SHP77 (cell line): ENCODE results near the gene MED29.

Experiments
- DNase-seq, 2 experiments: peaks; one replicate each; lab custom pipeline; 2025; lab: John Stamatoyannopoulos, UW

MED29 gene

DNA sequence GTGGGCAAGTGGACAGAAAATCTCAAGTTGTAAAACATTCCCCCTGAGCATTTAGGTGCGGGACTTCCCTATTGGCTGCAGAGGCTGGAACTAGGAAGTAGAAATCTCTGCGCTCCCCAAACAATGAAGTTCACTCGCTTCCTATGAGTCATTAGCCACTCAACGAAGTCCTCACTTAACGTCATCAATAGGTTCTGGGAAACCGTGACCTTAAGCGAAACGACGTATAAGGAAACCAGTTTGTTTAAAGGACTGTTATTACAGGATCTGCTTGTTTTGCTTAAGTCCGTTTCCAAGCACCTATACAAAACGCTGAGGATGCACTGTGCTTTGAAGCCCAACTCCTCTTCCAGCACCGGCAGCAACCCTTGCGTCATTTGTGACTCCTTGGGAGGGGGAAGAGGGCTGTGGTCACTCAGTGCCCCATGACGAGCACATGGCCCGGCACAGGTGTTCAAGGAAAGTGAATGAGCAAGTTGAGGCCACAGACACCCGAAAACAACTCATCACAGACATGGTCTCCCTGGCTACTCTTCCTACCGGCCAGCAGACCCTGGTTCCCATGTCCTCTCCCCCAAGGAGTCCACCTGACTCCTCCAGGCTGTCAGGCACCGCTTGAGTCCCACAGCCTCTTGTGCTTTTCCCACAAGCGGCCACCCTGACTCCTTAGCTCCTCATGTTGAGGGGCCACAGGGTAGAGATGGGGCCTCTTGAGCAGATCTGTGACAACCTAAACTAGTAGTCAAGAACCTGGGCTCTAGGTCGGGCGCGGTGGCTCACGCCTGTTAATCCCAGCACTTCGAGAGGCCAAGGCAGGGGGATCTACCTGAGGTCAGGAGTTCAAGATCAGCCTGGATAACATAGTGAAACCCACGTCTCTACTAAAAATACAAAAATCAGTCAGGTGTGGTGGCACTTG is 39.8 kb downstream of the MED29 start:
- peak; percentile 77 to 79 for DNase-seq

- DNase-seq = no peak
Observed at GRCh38 chr19:39432677-39433025, 41.5 kb downstream of the MED29 start.

GRCh38 chr19:39433480-39434079 is 42.4 kb downstream of the MED29 start:
- no peak for DNase-seq

GRCh38 chr19:39434123-39435076 is 43.2 kb downstream of the MED29 start:
- no peak for DNase-seq

GRCh38 chr19:39435499-39436349 is 44.5 kb downstream of the MED29 start, which contains the start of gene RPS16:
Gene RPS16, minus strand, starts transcription at chr19:39435949. Its CDS starts 54 bp downstream, at chr19:39435895.
- DNase-seq = peak; percentile 99

DNA sequence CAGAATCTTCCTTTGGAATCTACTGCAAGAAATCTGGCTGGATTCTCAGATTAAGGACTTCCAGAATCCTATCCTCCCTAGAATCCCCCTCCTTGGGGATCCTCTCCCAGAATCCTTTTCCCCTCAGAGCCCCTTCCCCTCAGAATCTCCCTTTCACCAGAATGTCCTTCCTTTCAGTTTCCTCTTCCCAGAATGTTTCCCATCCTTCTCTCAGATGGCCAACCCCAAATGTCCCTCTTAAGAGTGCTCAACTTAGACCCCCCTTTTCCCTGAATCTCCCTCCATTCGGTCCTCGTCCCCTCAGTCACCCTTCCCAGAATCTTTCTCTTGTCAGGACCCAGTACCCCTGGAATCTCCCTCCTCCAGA is 45.2 kb downstream of the MED29 start:
- DNase-seq = no peak

DNA sequence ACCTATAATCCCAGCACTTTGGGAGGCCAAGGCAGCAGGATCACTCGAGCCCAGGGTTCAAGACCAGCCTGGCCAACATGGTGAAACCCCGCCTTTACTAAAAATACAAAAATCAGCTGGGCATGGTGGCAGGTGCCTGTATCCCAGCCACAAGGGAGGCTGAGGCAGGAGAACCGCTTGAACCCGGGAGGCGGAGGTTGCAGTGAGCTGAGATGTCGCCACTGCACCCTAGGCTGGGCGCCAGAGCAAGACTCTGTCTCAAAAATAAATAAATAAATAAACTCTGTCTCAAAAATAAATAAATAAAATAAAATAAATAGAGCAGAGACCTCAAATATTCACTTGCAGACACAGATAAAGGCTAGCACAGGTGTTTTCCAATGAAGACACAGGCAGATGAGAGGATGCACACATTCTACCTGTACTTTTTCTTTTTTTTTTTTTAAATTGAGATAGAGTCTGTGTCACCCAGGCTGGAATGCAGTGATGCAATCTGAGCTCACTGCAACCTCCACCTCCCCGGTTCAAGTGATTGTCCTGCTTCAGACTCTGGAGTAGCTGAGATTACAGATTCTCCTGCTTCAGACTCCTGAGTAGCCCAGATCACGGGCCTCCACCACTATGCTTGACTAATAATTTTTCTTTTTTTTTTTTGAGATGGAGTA is 47.2 kb downstream of the MED29 start:
- DNase-seq = no peak

GRCh38 chr19:39444598-39445195 is 53.5 kb downstream of the MED29 start:
- DNase-seq = no peak

DNA sequence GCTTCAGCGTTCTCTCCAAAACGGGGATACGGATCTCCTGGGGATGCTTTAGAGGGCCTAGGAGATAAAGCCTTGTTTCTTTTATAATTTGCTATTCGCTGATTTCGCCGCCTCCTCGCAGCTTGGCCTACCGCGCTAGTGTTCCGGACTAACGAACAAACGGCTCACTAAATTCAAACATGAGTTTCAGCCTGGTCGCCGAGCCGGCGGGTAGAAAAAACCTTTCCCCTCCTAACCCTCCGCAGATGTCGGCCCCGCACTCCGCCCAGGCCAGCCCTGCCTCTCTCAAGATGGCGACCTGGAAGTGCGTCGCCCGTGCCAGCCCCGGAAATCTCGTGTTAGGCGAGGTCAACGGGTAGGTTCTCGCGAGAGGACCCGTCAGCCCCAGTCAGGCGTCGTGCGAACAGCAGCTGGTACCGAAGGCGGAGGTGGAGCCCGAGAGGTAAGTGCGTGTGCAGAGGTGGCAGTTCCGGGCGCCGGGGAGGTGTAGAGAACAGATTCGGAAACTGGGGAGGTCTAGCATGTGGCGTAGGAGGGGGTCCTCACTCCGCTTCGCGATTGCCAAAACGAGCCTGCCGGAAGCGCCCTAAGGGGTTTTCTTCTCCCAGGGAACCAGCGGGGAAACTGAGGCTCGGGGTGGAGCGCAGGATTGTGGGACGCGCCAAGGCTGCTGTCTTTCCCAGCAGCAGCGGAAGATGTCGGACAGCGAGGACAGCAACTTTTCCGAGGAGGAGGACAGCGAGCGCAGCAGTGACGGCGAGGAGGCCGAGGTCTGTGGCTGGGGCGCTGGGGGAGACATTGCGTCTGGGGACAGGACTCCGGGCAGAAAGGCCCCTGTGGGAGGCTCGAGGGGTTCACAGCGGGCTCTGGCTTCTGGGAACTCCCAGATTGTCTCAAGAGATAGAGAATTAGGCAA is 54.3 kb downstream of the MED29 start, which contains the start of gene SUPT5H:
Gene SUPT5H, plus strand, starts transcription at position 387 of the 916 bp plus-strand sequence. Its CDS starts 309 bp downstream, at position 696.
- peak; percentile 99 to 100 for DNase-seq

DNA sequence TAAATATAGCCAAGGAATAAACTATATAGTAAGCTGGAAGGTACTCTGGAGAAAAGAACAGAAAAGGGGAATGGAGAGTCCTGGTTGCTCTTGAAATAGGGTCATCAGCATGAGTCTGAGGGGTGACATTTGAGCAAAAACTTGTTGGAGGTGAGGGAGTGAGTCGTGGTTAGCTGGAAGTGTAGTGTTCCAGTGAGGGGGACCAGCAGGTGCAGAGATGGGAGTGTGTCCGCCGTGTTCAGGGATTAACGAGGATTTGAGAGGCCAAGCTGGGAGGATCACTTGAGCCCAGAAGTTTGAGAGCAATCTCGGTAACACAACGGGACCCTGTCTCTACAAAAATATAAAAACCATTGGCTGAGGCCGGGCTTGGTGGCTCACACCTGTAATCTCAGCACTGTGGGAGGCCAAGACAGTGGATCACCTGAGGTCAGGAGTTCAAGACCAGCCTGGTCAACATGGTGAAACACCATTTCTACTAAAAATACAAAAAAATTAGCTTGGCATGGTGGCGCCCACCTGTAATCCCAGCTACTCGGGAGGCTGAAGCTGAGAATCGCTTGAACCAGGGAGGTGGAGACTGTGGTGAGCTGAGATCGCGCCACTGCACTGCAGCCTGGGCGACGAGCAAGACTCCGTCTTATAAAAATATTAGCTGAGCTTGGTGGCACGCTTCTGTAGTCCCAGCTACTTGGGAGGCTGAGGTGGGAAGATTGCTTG is 55.3 kb downstream of the MED29 start:
- DNase-seq = no peak

- DNase-seq = no peak
Observed at GRCh38 chr19:39448271-39448670, 57.1 kb downstream of the MED29 start.

DNA sequence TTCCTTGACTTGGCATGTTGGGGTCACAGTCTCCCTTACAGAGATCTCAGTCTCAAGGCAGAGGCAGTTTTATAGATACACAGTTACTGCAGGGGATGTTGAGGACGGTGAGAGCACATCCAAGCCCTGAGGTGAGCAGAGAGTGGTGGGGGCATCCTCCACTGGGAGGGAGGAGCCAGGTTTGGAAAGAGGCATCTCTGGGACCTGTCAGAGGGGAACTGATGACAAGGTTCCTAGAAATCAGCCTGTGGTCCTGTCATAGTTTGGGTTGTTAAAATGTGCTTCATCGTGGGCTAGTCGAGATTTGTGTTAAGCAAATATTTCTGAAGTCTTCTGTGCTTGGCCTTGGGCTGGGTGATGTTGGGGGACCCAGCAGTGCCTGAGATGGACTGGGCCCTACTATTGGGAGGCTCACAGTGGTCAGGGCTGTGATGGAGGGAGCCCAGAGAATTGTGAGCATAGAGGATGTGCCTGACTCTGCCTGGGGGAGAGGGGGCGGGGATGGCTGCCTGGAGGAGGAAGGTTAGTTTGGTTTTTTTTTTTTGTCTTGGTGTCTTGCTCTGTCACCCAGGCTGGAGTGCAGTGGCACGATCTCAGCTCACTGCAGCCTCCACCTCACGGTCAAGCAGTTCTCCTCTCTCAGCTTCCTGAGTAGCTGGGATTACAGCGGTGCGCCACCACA is 58.1 kb downstream of the MED29 start:
- DNase-seq = no peak
